Lower leg skin (tissue), 3 donors: ENCODE results near the gene DNMT3A.

Source experiments
- POLR2A ChIP-seq, 2 donors: fragments of 450-650 bp; IDR thresholded peaks; one replicate each; pipeline ENCODE4 v1.6.1; 2016 to 2017; ENCODE audit warnings: antibody characterized with exemption in 2 of 2, mild to moderate bottlenecking in 1 of 2, moderate library complexity in 1 of 2
- TF ChIP-seq, protein P1 (sequence below), 3 donors: fragments of 450-650 bp; IDR thresholded peaks; one replicate each; pipeline ENCODE4 v1.5.1; 2016; ENCODE audit warnings: antibody characterized with exemption in 3 of 3, mild to moderate bottlenecking in 3 of 3, moderate library complexity in 2 of 3

DNA sequence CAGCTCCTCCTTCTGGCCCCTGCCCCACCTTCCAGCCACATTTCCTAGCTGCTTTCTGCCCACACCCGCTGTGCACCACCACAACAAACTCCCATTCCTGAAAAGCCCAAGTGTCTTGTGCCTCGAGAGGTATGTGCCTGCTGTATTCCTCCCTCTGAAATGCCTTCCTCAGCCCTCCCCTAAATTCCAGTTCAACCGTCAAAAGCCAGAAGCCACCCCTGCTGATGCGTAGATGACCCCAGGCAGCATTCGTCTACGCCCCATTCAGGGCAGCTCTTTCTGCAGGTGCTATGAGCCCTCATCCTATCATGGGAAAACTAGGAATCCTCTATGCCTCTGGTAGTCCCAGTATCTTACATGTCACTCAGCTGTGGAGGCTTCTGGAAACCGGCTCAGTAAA is 71.7 kb downstream of the DNMT3A start:
- TF ChIP-seq POLR2A (IDR thresholded peaks at IDR 0.05) = no peak
- TF ChIP-seq, protein P1, sequence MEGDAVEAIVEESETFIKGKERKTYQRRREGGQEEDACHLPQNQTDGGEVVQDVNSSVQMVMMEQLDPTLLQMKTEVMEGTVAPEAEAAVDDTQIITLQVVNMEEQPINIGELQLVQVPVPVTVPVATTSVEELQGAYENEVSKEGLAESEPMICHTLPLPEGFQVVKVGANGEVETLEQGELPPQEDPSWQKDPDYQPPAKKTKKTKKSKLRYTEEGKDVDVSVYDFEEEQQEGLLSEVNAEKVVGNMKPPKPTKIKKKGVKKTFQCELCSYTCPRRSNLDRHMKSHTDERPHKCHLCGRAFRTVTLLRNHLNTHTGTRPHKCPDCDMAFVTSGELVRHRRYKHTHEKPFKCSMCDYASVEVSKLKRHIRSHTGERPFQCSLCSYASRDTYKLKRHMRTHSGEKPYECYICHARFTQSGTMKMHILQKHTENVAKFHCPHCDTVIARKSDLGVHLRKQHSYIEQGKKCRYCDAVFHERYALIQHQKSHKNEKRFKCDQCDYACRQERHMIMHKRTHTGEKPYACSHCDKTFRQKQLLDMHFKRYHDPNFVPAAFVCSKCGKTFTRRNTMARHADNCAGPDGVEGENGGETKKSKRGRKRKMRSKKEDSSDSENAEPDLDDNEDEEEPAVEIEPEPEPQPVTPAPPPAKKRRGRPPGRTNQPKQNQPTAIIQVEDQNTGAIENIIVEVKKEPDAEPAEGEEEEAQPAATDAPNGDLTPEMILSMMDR (IDR thresholded peaks at IDR 0.05) = no peak
